ENCODE measurements around the gene FGF12. TPM values are rescaled to one million over a fixed set of nuclear protein-coding genes. Genes with fewer than 3 reads are reported as not detected.

FGF12 gene
- polyA plus RNA-seq, 1 experiment = 0.11 TPM

DNA sequence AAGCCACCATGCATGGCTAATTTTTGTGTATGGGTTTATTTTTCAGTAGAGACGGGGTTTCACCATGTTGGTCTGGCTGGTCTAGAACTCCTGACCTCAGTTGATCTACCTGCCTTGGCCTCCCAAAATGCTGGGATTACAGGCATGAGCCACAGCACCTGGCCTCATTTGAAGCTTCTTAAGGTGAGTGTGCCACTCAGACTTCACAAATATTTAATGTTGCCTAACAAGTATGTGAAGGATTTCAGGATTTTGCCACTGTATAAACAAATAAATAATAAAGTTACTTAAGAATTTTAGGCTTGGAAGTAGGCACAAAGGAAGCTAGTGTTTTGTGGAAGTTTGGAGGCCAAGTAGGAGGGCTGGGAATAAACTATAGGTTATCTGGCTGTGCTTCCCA, 73.5 kb downstream of the FGF12 start:
- Histone ChIP-seq H3K27me3 (ENCODE audit: control insufficient read depth, insufficient read depth, low read length) (no peaks in the 10 kb centered on the region), H3K4me3 (ENCODE audit: low read depth, low read length) (no peak overlapping the region), H3K36me3 (ENCODE audit: control insufficient read depth, insufficient read depth, low read length) (no peaks in the 10 kb centered on the region)
- TF ChIP-seq, protein P1, sequence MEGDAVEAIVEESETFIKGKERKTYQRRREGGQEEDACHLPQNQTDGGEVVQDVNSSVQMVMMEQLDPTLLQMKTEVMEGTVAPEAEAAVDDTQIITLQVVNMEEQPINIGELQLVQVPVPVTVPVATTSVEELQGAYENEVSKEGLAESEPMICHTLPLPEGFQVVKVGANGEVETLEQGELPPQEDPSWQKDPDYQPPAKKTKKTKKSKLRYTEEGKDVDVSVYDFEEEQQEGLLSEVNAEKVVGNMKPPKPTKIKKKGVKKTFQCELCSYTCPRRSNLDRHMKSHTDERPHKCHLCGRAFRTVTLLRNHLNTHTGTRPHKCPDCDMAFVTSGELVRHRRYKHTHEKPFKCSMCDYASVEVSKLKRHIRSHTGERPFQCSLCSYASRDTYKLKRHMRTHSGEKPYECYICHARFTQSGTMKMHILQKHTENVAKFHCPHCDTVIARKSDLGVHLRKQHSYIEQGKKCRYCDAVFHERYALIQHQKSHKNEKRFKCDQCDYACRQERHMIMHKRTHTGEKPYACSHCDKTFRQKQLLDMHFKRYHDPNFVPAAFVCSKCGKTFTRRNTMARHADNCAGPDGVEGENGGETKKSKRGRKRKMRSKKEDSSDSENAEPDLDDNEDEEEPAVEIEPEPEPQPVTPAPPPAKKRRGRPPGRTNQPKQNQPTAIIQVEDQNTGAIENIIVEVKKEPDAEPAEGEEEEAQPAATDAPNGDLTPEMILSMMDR (IDR thresholded peaks at IDR 0.05; ENCODE audit: insufficient read depth, low read depth, low read length) = no peak
- POLR2A ChIA-PET = no interaction called here
- CTCF ChIA-PET = no interaction called here
- DNase-seq (ENCODE audit: low read depth) = no peak

DNA sequence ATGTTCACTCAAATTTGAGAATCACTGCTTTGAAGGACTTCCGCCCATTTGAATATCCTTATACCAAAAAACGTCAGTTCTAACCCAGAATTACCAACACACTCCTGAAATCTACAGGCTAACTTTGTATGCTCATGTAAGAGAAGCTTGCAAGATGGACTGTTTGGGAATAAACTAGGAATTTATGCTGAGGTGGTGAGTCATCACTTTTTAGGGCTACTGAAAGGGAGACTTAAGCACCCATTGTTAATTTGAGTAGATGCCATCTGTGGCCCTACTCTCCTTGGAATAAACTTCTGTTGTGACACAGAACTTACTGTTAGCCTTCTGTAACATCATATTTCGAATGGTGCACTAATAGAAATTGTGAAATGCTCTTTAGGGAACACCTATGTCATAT, 74.6 kb downstream of the FGF12 start:
- Histone ChIP-seq H3K4me3 (ENCODE audit: low read depth, low read length) (no peak overlapping the region), H3K36me3 (ENCODE audit: control insufficient read depth, insufficient read depth, low read length) (no peaks in the 10 kb centered on the region), H3K27me3 (ENCODE audit: control insufficient read depth, insufficient read depth, low read length) (no peaks in the 10 kb centered on the region)
- CTCF ChIA-PET = no interaction called here
- POLR2A ChIA-PET = no interaction called here
- TF ChIP-seq, protein P1 (IDR thresholded peaks at IDR 0.05; ENCODE audit: insufficient read depth, low read depth, low read length) = no peak
- DNase-seq (ENCODE audit: low read depth) = no peak

DNA sequence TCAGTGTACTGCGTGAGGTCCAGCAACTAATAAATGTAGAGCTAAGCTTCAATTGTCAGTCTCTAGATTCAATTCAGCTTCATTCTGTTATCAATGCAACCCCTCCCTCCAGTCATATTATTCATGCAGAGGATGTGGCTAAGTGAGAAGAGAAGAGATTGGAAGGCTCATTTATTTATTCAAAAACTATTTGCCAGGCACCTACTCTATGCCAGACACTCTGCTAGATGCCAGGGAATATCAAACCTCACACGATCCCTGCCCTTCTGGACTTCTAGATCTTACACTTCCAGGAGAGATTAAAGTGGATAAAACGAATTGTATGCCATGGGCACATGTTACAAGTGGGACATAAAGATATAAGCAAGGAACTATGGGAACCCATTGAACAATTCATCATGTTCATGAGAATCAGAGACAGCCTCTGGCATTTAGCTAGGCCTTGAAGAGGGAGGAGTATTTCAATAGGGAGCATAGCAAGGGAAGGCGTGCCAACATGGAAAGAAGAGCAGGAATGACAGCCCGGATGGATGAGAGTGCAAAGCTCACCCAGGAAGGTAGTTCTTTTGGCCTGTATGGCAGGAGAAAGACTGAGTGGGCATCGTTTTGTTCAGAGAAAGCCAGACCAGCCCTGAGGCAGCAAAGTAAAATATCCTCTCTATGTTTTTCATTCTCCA, 75.4 kb downstream of the FGF12 start:
- TF ChIP-seq, protein P1 (IDR thresholded peaks at IDR 0.05; ENCODE audit: insufficient read depth, low read depth, low read length) = no peak
- Histone ChIP-seq H3K27me3 (ENCODE audit: control insufficient read depth, insufficient read depth, low read length) (no peaks in the 10 kb centered on the region), H3K36me3 (ENCODE audit: control insufficient read depth, insufficient read depth, low read length) (no peaks in the 10 kb centered on the region), H3K4me3 (ENCODE audit: low read depth, low read length) (no peak overlapping the region)
- ChIA-PET POLR2A (no interaction called here), CTCF (no interaction called here)
- no peak for DNase-seq (ENCODE audit: low read depth)

DNA sequence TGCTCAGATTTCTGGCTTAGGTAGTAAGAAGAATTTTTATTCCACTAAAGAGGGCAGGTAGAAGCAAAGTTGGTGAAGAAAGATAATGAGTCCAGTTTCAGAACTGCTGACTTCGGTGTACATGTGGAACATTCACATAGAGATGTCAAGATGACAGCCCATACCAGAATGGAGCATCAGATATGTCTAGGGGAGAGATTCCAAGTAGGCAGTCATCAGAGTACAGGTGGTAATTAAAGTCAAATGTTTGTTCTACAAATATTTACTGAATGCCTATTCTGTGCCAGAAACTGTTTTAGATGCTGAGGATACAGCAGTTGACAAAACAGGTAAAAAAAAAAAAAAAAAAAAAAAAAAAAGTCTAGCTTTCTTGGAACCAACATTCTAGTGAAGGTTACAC, 81.9 kb downstream of the FGF12 start:
- Histone ChIP-seq H3K27me3 (ENCODE audit: control insufficient read depth, insufficient read depth, low read length) (no peaks in the 10 kb centered on the region), H3K36me3 (ENCODE audit: control insufficient read depth, insufficient read depth, low read length) (no peaks in the 10 kb centered on the region), H3K4me3 (ENCODE audit: low read depth, low read length) (no peak overlapping the region)
- TF ChIP-seq, protein P1 (IDR thresholded peaks at IDR 0.05; ENCODE audit: insufficient read depth, low read depth, low read length) = no peak
- ChIA-PET POLR2A (no interaction called here), CTCF (no interaction called here)
- no peak for DNase-seq (ENCODE audit: low read depth)

DNA sequence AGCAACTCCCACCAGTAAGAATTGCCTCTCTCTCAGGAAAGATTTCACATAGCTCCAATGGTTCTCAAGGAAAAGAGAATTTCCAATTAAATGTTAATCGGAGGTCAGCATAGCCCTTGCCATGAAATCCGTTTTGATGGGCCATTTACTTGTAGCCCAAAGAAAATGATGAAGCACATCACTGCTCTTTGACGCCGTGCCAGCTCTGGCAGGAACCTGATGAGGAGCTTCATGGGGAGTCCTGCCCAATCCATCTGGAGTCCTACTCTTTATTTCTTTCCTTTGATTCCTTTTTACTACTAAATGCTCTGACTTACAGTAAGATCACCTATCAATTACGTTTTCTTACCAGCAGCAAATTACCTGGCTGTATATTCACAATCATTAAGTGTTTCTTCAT, 84.7 kb downstream of the FGF12 start:
- POLR2A ChIA-PET = no interaction called here
- TF ChIP-seq, protein P1 (IDR thresholded peaks at IDR 0.05; ENCODE audit: insufficient read depth, low read depth, low read length) = no peak
- Histone ChIP-seq H3K4me3 (ENCODE audit: low read depth, low read length) (no peak overlapping the region), H3K36me3 (ENCODE audit: control insufficient read depth, insufficient read depth, low read length) (no peaks in the 10 kb centered on the region), H3K27me3 (ENCODE audit: control insufficient read depth, insufficient read depth, low read length) (no peaks in the 10 kb centered on the region)
- DNase-seq (ENCODE audit: low read depth) = no peak
- CTCF ChIA-PET = no interaction called here
